Measurements from ENCODE around the gene C4BPB.
A peak's percentile ranks its signal among the peaks of the same experiment; 100 is the strongest.

The C4BPB gene

DNA sequence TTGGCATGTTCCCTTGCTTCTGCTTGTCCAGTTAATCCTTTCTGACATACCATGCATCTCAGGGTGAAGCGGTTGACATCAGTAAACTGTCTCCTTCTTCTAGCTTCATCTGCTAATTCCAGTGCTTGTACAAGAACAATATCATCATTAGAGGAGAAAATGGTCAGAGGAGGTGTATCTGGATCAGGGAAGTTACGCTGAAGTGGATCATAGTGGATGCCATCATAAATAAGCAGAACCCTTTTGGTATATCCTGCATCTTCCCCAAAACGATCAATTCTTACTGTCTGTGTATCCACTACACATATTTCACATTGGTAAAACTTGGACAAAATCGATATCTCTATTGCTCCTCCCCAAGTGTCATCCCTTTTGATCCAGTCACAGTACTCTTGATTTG lies 39.6 kb upstream of the C4BPB start:
- TF ChIP-seq, protein P1, sequence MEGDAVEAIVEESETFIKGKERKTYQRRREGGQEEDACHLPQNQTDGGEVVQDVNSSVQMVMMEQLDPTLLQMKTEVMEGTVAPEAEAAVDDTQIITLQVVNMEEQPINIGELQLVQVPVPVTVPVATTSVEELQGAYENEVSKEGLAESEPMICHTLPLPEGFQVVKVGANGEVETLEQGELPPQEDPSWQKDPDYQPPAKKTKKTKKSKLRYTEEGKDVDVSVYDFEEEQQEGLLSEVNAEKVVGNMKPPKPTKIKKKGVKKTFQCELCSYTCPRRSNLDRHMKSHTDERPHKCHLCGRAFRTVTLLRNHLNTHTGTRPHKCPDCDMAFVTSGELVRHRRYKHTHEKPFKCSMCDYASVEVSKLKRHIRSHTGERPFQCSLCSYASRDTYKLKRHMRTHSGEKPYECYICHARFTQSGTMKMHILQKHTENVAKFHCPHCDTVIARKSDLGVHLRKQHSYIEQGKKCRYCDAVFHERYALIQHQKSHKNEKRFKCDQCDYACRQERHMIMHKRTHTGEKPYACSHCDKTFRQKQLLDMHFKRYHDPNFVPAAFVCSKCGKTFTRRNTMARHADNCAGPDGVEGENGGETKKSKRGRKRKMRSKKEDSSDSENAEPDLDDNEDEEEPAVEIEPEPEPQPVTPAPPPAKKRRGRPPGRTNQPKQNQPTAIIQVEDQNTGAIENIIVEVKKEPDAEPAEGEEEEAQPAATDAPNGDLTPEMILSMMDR (conservative IDR thresholded peaks at IDR 0.05; ENCODE audit: low read length), result no peak
- no peak for DNase-seq (ENCODE audit: low read depth)
- H3K4me3 ChIP-seq (ENCODE audit: low read length), result no peak overlapping the region; the same call in none of the 2 replicates

DNA sequence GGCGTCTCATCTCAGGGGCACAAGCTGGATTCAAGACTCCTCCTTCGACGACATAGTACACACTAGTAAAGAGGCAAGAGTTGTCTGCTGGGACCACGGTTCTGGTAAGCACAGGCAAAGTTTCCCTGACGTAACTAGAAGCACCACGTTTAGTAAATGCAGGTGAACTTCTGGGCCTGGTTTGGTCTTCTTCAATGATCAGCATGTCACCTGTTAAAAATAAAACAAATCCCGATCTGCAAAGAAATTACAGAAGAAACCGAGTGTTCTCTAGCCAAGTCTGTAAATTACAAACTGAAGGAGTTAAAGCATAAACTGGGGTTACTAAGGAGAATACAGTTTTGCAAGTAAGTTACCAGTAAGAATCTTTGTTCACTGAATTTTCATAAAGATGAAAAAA lies 39.1 kb upstream of the C4BPB start:
- peak overlapping the region; percentile 98 for H3K4me3 ChIP-seq (ENCODE audit: low read length)
- DNase-seq (ENCODE audit: low read depth), result no peak
- TF ChIP-seq, protein P1 (conservative IDR thresholded peaks at IDR 0.05; ENCODE audit: low read length), result no peak

DNA sequence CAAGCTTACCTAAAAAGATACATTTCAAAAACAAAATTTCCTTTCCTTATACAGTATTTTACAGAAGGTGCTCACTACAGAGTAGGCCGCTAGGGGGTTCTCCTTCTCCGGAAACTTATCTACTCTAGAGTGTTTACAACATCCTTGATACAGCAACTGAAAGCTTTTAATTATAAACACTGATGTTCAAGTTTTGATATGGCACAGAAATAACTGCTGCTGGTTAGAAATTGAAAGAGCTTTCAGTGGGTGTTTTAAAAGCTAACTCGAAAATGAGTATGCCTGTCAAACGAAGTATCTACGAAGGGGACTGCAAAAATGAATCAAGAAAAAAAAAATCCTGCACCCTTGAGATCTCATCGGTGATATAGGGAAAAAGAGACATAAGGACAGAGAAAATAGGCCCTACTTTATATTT lies 38.7 kb upstream of the C4BPB start:
- TF ChIP-seq, protein P1 (conservative IDR thresholded peaks at IDR 0.05; ENCODE audit: low read length), result peak; percentile 89
- peak; percentile 56 for DNase-seq (ENCODE audit: low read depth)
- H3K4me3 ChIP-seq (ENCODE audit: low read length), result peak overlapping the region; percentile 98

- DNase-seq (ENCODE audit: low read depth), result peak; percentile 89
- peak overlapping the region; percentile 98 for H3K4me3 ChIP-seq (ENCODE audit: low read length)
- TF ChIP-seq, protein P1 (conservative IDR thresholded peaks at IDR 0.05; ENCODE audit: low read length), result peak; percentile 1; the same call in 1 of the 2 replicates
Observed at GRCh38 chr1:207050480-207051190, 38.0 kb upstream of the C4BPB start.

GRCh38 chr1:207051191-207051943 lies 37.3 kb upstream of the C4BPB start, which contains the start of gene YOD1:
YOD1 (minus strand) TSS chr1:207051208; CDS start chr1:207051030, 178 bp downstream.
- H3K4me3 ChIP-seq (ENCODE audit: low read length), result peak within 1 kb of the TSS; percentile 98
- DNase-seq (ENCODE audit: low read depth), result peak; percentile 39
- TF ChIP-seq, protein P1 (conservative IDR thresholded peaks at IDR 0.05; ENCODE audit: low read length), result no peak

DNA sequence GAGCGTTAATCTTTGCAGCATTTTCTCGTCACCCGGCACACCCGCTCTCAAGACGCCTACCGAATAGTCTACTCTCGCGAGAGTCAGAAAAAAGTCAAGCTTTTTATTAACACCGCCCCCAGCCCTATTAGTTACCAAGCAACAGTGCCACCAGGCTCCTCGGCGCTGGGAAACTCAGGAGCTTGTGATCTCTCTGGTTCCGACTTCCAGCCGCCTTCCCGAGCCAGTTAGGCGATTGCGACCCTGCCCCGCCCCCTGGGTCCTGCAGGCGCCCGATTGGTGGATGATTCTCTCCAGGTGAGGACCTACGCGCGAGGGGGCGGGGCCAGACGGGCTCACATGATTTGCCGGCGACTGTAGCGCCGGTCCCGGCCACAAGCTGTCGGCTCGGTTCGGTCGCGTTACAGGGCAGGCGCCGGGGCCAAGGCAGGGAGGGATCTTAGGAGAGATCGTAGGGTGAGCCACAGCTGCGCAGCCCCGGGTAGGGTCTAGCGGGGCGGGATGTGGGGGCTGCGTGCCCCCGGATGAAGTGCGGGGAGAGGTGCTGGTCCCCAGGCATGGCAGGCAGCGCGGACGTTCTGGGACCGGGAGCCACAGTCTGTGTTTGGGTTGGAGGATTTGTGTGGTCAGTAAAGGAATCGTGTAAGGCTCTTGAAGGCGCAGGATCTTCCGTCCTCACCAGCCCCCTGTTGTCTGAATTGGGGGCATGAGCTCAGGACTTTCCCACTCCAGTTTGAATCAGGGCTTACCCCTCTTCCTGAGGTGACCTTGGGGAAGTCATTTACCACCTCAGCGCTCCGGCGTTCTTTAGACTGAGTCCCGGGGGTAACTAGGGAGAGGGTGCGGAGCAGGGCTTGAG lies 35.5 kb upstream of the C4BPB start, which contains the start of gene PFKFB2:
PFKFB2 (plus strand) TSS at position 365 of the 859 bp plus-strand sequence. CDS start 1,443 bp downstream, outside the sequence.
- peak; percentile 88 for DNase-seq (ENCODE audit: low read depth)
- peak within 1 kb of the TSS; percentile 80 for H3K4me3 ChIP-seq (ENCODE audit: low read length)
- TF ChIP-seq, protein P1 (conservative IDR thresholded peaks at IDR 0.05; ENCODE audit: low read length), result no peak

Measured in AG10803 (cell line).